NCI-H446 (cell line): Measurements from ENCODE around the gene CDC45.

Experiments
- DNase-seq, 2 experiments: peaks; one replicate each; lab custom pipeline; 2025; lab: John Stamatoyannopoulos, UW

The CDC45 gene

DNA sequence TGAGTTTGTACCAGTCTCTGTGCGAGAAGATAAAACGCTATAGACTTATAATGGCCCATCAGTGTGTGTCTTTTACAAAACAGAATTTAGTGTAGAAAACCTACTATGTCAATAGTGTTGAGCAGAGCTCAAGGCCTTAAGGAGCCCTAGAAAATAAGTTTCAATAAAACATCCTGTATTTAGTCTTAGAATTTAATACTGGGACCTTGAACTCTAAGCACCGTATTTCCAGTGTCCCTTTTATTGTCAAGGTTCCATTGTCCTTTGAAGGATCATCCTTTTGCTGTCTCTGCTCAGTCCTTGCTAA lies 16.6 kb downstream of the CDC45 start:
- no peak for DNase-seq

DNA sequence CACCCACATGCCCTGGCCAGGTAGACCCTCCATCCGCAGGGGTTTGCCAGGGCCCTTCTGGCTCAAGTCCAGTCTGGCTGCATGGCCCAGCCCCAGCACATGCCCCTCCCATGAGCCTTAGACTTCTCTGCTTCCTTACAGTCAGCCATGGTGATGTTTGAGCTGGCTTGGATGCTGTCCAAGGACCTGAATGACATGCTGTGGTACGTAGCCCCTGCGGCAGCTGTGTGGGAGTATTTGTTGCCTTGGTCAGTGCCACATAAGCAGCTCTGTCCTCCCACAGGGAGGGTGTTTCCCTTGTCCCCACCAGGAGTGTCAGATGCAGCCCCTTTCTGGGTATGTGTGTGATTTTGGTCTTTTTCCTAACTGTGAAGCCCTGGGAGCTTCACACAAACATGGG lies 17.5 kb downstream of the CDC45 start:
- peak in 1 of 2 experiments; percentile 21 for DNase-seq

- DNase-seq: no peak
These were observed 18.6 kb downstream of the CDC45 start for GRCh38 chr22:19498154-19498865.

- no peak for DNase-seq
These were observed 19.1 kb downstream of the CDC45 start for GRCh38 chr22:19498866-19499190.

GRCh38 chr22:19499236-19499879 lies 19.6 kb downstream of the CDC45 start:
- no peak for DNase-seq

- DNase-seq: no peak
These were observed 20.1 kb downstream of the CDC45 start for GRCh38 chr22:19499880-19500242.

- DNase-seq: no peak
These were observed 22.3 kb downstream of the CDC45 start for GRCh38 chr22:19501897-19502447.

DNA sequence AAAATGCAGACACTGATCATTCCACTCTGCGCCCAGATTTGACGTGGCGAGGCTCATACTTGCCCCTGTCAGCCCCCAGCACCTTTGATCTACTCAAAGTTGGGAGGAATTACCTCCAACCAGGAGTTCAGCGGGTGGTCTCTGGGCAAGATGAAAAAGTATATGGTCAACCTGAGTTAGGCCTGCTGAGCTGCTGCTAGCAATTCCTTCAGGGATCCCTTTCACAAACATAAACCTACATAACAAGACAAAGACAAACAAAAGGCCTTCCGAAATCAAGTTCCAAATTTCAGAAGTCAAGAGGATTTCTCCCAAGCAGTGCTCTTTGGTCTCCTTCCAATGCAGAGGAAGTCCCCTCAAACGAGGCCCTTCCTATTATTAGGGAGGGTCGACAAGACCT lies 23.6 kb downstream of the CDC45 start:
- DNase-seq: no peak

- DNase-seq: no peak
These were observed 24.1 kb downstream of the CDC45 start for GRCh38 chr22:19503869-19504268.

DNA sequence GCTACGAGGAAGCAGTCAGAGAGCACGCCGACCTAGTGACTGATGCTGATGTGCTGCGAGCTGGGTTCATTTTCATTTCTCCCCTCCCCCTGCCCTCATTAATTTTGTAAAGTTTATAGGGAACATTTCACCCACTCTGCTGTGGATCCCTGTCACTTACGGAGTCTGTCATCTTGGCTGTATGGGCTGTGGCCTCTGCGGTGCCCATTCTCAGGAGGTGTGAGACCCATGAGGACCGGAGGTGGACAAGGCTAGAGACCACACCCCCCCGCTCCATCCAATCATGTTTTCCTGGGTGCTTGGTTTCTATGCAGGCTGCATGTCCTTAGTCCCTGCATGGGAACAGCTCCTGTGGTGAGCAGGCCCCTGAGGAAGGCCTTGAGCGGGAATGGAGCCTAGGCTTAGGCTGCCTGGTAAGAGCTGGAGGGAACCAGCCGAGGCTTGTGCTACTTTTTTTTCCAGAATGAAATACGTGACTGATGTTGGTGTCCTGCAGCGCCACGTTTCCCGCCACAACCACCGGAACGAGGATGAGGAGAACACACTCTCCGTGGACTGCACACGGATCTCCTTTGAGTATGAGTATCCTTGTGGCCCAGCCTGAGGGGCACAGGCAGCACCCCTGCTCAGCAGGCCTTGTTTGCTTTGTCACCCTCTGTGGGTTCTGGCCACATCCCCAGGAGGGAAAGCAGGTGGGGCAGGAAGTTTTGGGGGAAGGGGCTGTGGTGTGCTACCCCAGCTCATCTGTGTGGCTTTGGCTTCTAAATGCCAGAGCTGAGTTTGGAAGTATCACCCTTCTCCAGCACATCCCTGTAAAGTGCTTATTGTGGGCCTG lies 25.4 kb downstream of the CDC45 start:
- no peak for DNase-seq

- no peak for DNase-seq
These were observed 26.0 kb downstream of the CDC45 start for GRCh38 chr22:19505735-19506126.

DNA sequence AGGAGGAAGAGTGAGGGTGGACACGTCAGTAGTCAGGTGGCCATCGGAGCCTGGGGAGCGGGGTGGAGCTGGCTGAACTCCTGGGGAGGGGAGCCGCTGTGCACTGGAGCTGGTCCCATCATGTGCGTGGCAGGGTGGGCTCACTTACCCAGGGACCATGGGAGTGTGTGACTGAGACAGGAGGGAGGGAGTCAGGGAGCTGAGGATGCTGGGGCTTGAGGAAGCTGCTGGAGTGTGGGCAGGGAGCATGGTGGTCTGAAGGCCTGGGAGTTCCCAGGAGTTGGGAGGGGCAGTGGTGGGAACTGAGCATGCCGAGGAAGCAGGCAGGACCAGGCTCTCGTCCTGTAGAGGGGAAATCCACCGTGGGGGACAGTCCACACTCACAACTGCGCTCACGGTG lies 26.5 kb downstream of the CDC45 start:
- no peak for DNase-seq

DNA sequence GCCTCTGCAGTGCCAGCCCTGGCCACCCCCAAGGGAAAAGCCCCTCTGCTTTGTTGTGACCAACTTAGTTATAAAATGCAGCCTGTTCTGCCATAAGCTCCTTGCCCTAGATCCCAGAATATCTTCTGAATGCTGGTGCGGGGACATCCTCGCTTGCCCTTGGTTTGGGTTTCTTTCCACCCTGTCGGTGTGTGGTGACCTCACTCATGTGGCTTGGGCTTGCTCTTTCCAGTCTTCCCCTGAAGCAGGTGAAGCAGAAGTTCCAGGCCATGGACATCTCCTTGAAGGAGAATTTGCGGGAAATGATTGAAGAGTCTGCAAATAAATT lies 27.8 kb downstream of the CDC45 start:
- no peak for DNase-seq

DNA sequence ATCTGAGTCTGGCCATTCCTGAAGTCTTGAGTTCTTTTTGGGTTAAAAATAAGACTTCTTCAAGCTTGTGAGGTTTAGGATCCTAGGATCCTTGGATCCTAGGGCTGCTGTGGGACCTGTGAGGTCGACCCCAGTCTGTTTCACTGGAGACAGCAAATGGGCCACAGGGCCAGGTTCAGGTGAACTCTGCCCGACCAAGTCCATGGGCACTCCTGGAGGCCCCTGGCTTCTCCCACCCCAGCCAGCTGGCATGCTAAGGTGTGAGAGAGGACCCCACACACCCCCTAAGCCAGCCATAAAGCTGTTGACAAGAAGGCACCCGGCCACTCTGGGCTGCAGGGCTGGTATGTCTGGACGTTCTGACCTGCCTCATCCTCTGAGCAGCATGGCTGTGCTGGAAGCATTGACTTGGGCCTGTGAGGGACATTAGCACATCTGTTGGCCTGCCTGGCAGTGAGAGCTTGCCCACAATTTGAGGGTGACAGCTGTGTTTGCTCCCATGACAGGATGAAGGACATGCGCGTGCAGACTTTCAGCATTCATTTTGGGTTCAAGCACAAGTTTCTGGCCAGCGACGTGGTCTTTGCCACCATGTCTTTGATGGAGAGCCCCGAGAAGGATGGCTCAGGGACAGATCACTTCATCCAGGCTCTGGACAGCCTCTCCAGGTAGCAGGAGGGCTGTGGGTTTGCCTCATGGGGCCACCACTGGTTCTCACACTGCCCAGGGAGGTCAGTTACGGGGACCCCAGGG lies 28.5 kb downstream of the CDC45 start:
- DNase-seq: no peak

DNA sequence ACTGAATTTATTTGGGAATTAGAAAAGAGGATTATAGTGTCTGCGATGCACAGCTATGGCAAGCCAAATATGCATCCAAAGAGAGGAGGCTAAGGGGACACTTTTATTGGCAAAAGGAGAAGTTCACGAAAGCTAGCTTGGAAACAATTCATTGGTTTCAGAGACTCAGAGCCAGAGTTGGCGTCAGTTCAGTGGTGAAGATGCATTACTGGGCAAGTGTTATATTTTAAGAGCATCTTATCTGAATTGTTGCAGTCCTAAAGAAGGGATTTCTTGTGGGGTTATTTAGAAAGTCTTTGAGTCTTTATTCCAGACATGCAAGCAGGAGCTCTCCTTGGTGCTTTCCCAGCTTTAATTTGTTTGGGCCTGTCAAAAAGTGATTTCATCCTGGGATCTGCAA lies 29.5 kb downstream of the CDC45 start:
- DNase-seq: no peak

DNA sequence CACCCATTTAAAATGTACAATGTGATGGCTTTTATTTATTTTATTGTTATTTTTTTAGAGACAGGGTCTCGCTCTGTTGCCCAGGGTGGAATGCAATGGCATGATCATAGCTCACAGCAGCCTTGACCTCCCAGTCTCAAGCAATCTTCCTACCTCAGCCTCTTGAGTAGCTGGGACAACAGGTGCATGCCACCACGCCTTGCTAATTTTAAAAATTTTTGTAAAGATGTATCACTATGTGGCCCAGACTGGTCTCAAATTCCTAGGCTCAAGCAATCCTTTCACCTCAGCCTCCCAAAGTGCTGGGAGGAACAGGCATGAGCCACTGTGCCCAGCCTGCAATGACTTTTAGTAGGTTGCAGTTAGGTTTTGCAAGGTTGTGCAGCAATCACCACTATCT lies 30.2 kb downstream of the CDC45 start:
- no peak for DNase-seq

- DNase-seq: no peak
These were observed 31.2 kb downstream of the CDC45 start for GRCh38 chr22:19510919-19511341.

DNA sequence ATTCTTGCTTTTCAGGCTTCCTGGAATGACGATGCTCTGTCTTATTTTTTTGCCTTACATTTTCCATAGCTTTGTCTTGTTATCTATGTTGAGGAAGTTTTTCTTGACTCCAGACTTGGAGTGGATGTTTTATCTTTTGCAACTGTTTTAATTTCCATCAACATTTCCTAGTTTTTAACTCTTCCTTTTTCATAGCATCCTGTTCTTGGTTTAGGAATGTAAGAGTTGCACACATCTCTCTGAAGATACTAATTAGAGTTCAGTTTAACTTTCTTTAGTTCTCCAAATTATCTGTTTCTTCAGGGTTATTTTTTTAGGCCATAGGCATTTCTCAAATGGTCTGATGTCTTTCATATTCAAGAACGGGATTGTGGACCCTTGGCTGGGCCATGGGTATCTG lies 34.1 kb downstream of the CDC45 start:
- DNase-seq: no peak

DNA sequence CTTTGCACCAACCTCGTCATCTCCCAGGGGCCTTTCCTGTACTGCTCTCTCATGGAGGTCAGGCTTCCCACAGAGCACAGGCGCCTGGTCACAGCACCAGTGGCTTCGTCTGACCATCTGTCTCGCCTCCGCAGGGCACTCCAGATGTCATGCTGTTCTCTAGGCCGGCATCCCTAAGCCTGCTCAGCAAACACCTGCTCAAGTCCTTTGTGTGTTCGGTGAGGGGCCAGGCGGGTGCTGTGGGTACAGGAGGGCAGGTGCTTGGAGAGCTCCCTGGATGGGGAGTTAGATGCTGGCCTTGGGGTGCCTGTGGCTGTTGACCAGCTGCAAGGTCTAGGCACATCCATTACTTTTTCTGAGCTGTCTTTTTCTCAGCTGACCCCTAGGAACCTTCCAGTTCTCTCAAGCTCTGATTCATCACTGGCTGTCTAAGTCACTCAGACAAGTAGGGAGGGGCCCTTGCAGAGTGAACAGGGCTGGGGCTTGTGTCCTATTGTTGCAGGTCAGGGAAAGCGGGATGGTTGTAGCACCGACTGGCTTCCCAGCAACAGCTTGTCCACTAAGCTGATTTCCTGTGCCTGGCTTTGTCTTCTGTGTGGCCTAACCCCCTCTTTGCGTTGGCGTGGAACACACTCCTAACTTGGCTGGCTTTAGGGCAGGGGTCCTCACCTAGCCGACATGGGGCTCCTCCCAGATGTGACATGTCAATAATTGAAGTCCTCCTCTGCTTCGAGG lies 35.3 kb downstream of the CDC45 start:
- DNase-seq: no peak

GRCh38 chr22:19515654-19516377 lies 36.1 kb downstream of the CDC45 start:
- no peak for DNase-seq
